GM23338 (cell line): ENCODE results near the gene PRXL2C. TPM values are rescaled to one million over a fixed set of nuclear protein-coding genes. Genes with fewer than 3 reads are reported as not detected.

ENCODE experiments used
- ATAC-seq: fragments of 200-7000 bp; cut with Tn5 transposase; 3 replicates; pipeline ENCODE4 v1.9.1; 2020
- DNase-seq: peaks from one replicate; pipeline ENCODE4 v3.0.0-alpha.2; 2015; ENCODE audit warnings: low spot score
- H2AFZ ChIP-seq: fragments of 200-600 bp; sonication (generic); 2 replicates; pipeline ENCODE4 v1.8.0; 2016; ENCODE audit warnings: antibody characterized with exemption, mild to moderate bottlenecking, moderate library complexity
- H3F3A ChIP-seq: fragments of 200-600 bp; sonication (generic); replicated peaks from 2 replicates; pipeline ENCODE4 v1.8.0; 2017; ENCODE audit warnings: antibody characterized with exemption, mixed run types, low read depth
- H3K27ac ChIP-seq: fragments of 200-600 bp; sonication (generic); 2 replicates; pipeline ENCODE4 v1.6.1; 2016; ENCODE audit warnings: low read depth
- H3K27me3 ChIP-seq: fragments of 200-600 bp; sonication (generic); 2 replicates; pipeline ENCODE4 v1.8.0; 2016; ENCODE audit warnings: mild to moderate bottlenecking, mixed run types, moderate library complexity; ENCODE audit not compliant: insufficient read depth
- H3K36me3 ChIP-seq: fragments of 200-600 bp; sonication (generic); 2 replicates; pipeline ENCODE4 v1.8.0; 2016; ENCODE audit warnings: mild to moderate bottlenecking; ENCODE audit not compliant: insufficient read depth
- H3K4me1 ChIP-seq: fragments of 200-600 bp; sonication (generic); 2 replicates; pipeline ENCODE4 v1.8.0; 2016; ENCODE audit warnings: mild to moderate bottlenecking, moderate library complexity; ENCODE audit not compliant: insufficient read depth
- H3K4me2 ChIP-seq: fragments of 200-600 bp; sonication (generic); 2 replicates; pipeline ENCODE4 v1.7.1; 2017; ENCODE audit warnings: mixed run types
- H3K4me3 ChIP-seq: fragments of 200-600 bp; sonication (generic); 2 replicates; pipeline ENCODE4 v1.6.1; 2016; ENCODE audit warnings: mixed run types
- H3K79me2 ChIP-seq: fragments of 200-600 bp; sonication (generic); replicated peaks from 2 replicates; pipeline ENCODE4 v1.8.0; 2017; ENCODE audit warnings: mild to moderate bottlenecking; ENCODE audit not compliant: insufficient read depth
- H3K9me2 ChIP-seq: fragments of 200-600 bp; sonication (generic); 2 replicates; pipeline ENCODE4 v1.8.0; 2017; ENCODE audit not compliant: insufficient read depth
- H4K20me1 ChIP-seq: fragments of 200-600 bp; sonication (generic); replicated peaks from 2 replicates; pipeline ENCODE4 v1.8.0; 2017; ENCODE audit warnings: mild to moderate bottlenecking; ENCODE audit not compliant: insufficient read depth
- H3K27ac Mint-ChIP-seq: 2 replicates; pipeline ENCODE4 v1.8.0; 2020; ENCODE audit warnings: inconsistent platforms, mild to moderate bottlenecking, moderate library complexity, mixed read lengths
- H3K27me3 Mint-ChIP-seq: 3 replicates; pipeline ENCODE4 v1.8.0; 2022; ENCODE audit warnings: low read depth, mild to moderate bottlenecking, moderate library complexity, mixed read lengths, inconsistent platforms; ENCODE audit not compliant: insufficient read depth, poor library complexity
- H3K36me3 Mint-ChIP-seq: 3 replicates; pipeline ENCODE4 v1.8.0; 2021; ENCODE audit warnings: low read depth, mild to moderate bottlenecking, inconsistent platforms, moderate library complexity, mixed read lengths
- H3K4me1 Mint-ChIP-seq: 3 replicates; pipeline ENCODE4 v1.8.0; 2020; ENCODE audit warnings: mild to moderate bottlenecking, inconsistent platforms, mixed read lengths
- H3K4me3 Mint-ChIP-seq: 3 replicates; pipeline ENCODE4 v1.8.0; 2021; ENCODE audit warnings: moderate library complexity, mild to moderate bottlenecking, inconsistent platforms, mixed read lengths
- H3K9me3 Mint-ChIP-seq: 3 replicates; pipeline ENCODE4 v1.8.0; 2020; ENCODE audit warnings: moderate library complexity, mild to moderate bottlenecking, inconsistent platforms, mixed read lengths
- CREB1 ChIP-seq: fragments of 250-450 bp; sonication (Bioruptor Pico); IDR thresholded peaks from 2 replicates; pipeline ENCODE4 v1.5.0; 2020; ENCODE audit warnings: low read depth, mild to moderate bottlenecking, moderate library complexity
- CTCF ChIP-seq, 2 experiments: fragments of 200-600 bp in 1 of 2; sonication (generic) in 1 of 2; conservative IDR thresholded peaks; 2 replicates each; pipeline versions ENCODE4 v1.5.1 to v1.6.1; 2016 to 2017; ENCODE audit warnings: antibody characterized with exemption in 2 of 2, low read depth in 2 of 2, mild to moderate bottlenecking in 2 of 2, moderate library complexity in 1 of 2
- EZH2phosphoT487 ChIP-seq: fragments of 200-600 bp; sonication (generic); IDR thresholded peaks from one replicate; pipeline ENCODE4 v1.8.1; 2018; ENCODE audit warnings: antibody characterized with exemption; ENCODE audit not compliant: unreplicated experiment
- POLR2AphosphoS5 ChIP-seq: IDR thresholded peaks from 2 replicates; pipeline ENCODE4 v1.6.1; 2016; ENCODE audit warnings: antibody characterized with exemption, low read depth
- ZNF114 ChIP-seq: fragments of 250-450 bp; sonication (Bioruptor Pico); IDR thresholded peaks from 2 replicates; pipeline ENCODE4 v1.5.0; 2020; ENCODE audit warnings: mild to moderate bottlenecking, moderate library complexity
- ZNF462 ChIP-seq: fragments of 250-450 bp; sonication (Bioruptor Pico); IDR thresholded peaks from 2 replicates; pipeline ENCODE4 v1.5.0; 2020; ENCODE audit warnings: mild to moderate bottlenecking, moderate library complexity
- polyA plus RNA-seq: library from polyadenylated mRNA; unstranded; fragments of >200 nt; fragmentation: Nextera tagmentation; extraction: Ambion mirVana; gene quantifications from 2 replicates; pipeline ENCODE4 v1.2.1, GENCODE V29; 2016
- total RNA-seq: library from RNA; depleted of rRNA; stranded (reverse); fragments of >200 nt; shearing (Covaris generic); gene quantifications from 2 replicates; pipeline ENCODE4 v1.2.3, GENCODE V29; 2014

PRXL2C gene
- total and polyA plus RNA-seq, 2 experiments from 2014 or later, result 5.2 to 7.9 TPM

- peaks cover 4% of the 10 kb centered on the region; the same call in 2 of the 3 replicates for H3K4me1 Mint-ChIP-seq
- peaks cover 1% of the 10 kb centered on the region; the same call in 1 of the 3 replicates for H3K9me3 Mint-ChIP-seq
- no peak for TF ChIP-seq CREB1 (CRISPR knock-in tag)
- TF ChIP-seq EZH2phosphoT487, result no peak
- no peak for TF ChIP-seq ZNF462 (CRISPR knock-in tag)
- Histone ChIP-seq H3K79me2 (no peaks in the 10 kb centered on the region), H3K27me3 (no peaks in the 10 kb centered on the region; the same call in none of the 2 replicates), H3K9me2 (no peaks in the 10 kb centered on the region), H3F3A (peaks cover 3% of the 10 kb centered on the region; the same call in 1 of the 2 replicates), H3K4me3 (no peak overlapping the region), H3K27ac (no peak overlapping the region), H3K4me1 (peaks cover 2% of the 10 kb centered on the region; the same call in 1 of the 2 replicates), H3K36me3 (no peaks in the 10 kb centered on the region), H4K20me1 (no peaks in the 10 kb centered on the region), H2AFZ (no peak overlapping the region), H3K4me2 (no peak overlapping the region)
- peaks cover 7% of the 10 kb centered on the region for H3K27me3 Mint-ChIP-seq
- ATAC-seq (no peak), DNase-seq (no peak)
- H3K36me3 Mint-ChIP-seq, result no peaks in the 10 kb centered on the region; the same call in 2 of the 3 replicates
- no peak overlapping the region for H3K27ac Mint-ChIP-seq
- no peak overlapping the region for H3K4me3 Mint-ChIP-seq
These were observed 5.7 kb upstream of the PRXL2C start for GRCh38 chr9:96660692-96661248.

- Histone ChIP-seq H2AFZ (peak overlapping the region; percentile 99), H3K27ac (no peak overlapping the region)
- peak; percentile 85 for DNase-seq
These were observed 493 bp downstream of the PRXL2C start for GRCh38 chr9:96654450-96655197.

More at GRCh38 chr9:96654450-96655197, 493 bp downstream of the PRXL2C start:
- H3K4me1 Mint-ChIP-seq, result peaks cover 5% of the 10 kb centered on the region; the same call in 2 of the 3 replicates
- Histone ChIP-seq H3K79me2 (no peaks in the 10 kb centered on the region), H3K4me3 (peak overlapping the region; percentile 74), H3K36me3 (no peaks in the 10 kb centered on the region), H3K9me2 (no peaks in the 10 kb centered on the region), H3K4me1 (peaks cover 5% of the 10 kb centered on the region; the same call in 1 of the 2 replicates), H3K27me3 (no peaks in the 10 kb centered on the region; the same call in none of the 2 replicates), H3K4me2 (peak overlapping the region; percentile 85), H3F3A (peaks cover 4% of the 10 kb centered on the region; the same call in 1 of the 2 replicates), H4K20me1 (no peaks in the 10 kb centered on the region)
- H3K27me3 Mint-ChIP-seq, result peaks cover 7% of the 10 kb centered on the region
- peak overlapping the region; percentile 84 for H3K4me3 Mint-ChIP-seq
- peak; percentile 84 for ATAC-seq
- 0 out of 2 replicates have a peak overlapping the region, but pooled peaks have one; percentile 86 for H3K27ac Mint-ChIP-seq
- TF ChIP-seq ZNF114 (CRISPR knock-in tag) (no peak), POLR2AphosphoS5 (peak; percentile 48), CTCF (conservative IDR thresholded peaks at IDR 0.05; ENCODE audit: low read depth in 2 of 2) (peak in 1 of 2 experiments; percentile 12; a peak in 1 of 4 replicates), CREB1 (CRISPR knock-in tag) (peak; percentile 38; the same call in 1 of the 2 replicates)
- H3K9me3 Mint-ChIP-seq, result no peaks in the 10 kb centered on the region; the same call in 2 of the 3 replicates
- no peaks in the 10 kb centered on the region; the same call in 2 of the 3 replicates for H3K36me3 Mint-ChIP-seq
